Adrenal gland (tissue), 5 donors: ENCODE results near the gene TRIP12.

ENCODE experiments used
- CTCF ChIP-seq, 6 experiments: fragments of 450-650 bp in 4 of 6; fragments of 200-600 bp in 2 of 6; sonication (generic) in 1 of 6; IDR thresholded peaks; 1 replicate in 5 of 6; 2 replicates in 1 of 6; pipeline versions ENCODE4 v1.5.1 to v1.8.0; 2016 to 2021; ENCODE audit warnings: antibody characterized with exemption in 6 of 6, mild to moderate bottlenecking in 2 of 6, moderate library complexity in 1 of 6
- POLR2A ChIP-seq, 2 donors: fragments of 450-650 bp; IDR thresholded peaks; one replicate each; pipeline ENCODE4 v1.6.1; 2017; ENCODE audit warnings: antibody characterized with exemption in 2 of 2, mild to moderate bottlenecking in 2 of 2, moderate library complexity in 1 of 2
- donor health status: DM: no; HTN: no; CAD: no.

GRCh38 chr2:229927817-229928321, 6.1 kb upstream of the TRIP12 start:
- TF ChIP-seq POLR2A (IDR thresholded peaks at IDR 0.05) (no peak), CTCF (IDR thresholded peaks at IDR 0.05) (no peak)
